ENCODE measurements around the gene CLMP.

DNA sequence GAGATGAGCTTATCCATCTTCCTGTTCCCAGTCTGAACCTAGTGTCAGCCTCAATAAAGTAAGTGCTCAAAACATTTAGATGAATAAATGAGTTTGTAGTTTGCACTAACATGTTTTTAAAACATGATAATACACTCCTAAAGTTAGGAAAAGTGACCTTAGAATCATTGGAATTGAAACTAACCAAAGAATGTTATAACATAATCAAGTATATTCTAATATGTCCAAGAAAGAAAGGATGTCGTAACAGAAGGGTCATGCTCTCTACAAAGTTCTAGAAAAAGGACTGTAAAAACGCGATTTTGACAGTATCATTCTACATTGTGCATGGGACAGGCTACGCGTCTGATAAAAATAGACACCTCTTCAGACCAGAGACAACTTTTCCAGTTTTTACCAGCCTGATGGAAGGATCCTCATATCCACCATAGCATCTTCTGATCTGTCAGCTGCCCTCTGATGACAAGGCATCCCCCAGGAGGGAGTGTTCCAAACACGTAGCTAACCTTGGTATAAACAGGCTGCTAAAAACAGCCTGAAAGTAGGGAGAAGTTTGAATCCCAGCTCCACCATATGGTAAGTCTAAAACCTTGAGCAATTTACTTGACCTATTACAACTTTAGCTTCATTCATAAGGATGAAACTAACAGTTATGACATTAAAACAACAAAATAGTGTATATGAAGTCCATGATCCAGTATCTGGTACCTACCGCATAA lies 30.2 kb downstream of the CLMP start:
- TF ChIP-seq EZH2 (IDR thresholded peaks at IDR 0.05; ENCODE audit: borderline replicate concordance, insufficient read depth, low read length, poor library complexity, severe bottlenecking) (no peak), EP300 (conservative IDR thresholded peaks at IDR 0.05; ENCODE audit: poor library complexity, severe bottlenecking) (no peak), REST (IDR thresholded peaks at IDR 0.05; ENCODE audit: borderline replicate concordance) (no peak), RAD21 (conservative IDR thresholded peaks at IDR 0.05) (no peak), CTCF (IDR thresholded peaks at IDR 0.05; ENCODE audit: poor library complexity, severe bottlenecking) (no peak), TAF1 (IDR thresholded peaks at IDR 0.05; ENCODE audit: low read depth) (no peak), SMC3 (conservative IDR thresholded peaks at IDR 0.05; ENCODE audit: poor library complexity) (no peak), POLR2AphosphoS5 (IDR thresholded peaks at IDR 0.05) (no peak), MXI1 (conservative IDR thresholded peaks at IDR 0.05; ENCODE audit: poor library complexity, severe bottlenecking) (no peak)
